ENCODE measurements around the gene MRPL3. TPM values are rescaled to one million over a fixed set of nuclear protein-coding genes. Genes with fewer than 3 reads are reported as not detected.

The MRPL3 gene
- total and polyA plus RNA-seq, 2 donors (not counting 1 experiment from before 2014, with no cell fraction given): 80.1 to 141 TPM

DNA sequence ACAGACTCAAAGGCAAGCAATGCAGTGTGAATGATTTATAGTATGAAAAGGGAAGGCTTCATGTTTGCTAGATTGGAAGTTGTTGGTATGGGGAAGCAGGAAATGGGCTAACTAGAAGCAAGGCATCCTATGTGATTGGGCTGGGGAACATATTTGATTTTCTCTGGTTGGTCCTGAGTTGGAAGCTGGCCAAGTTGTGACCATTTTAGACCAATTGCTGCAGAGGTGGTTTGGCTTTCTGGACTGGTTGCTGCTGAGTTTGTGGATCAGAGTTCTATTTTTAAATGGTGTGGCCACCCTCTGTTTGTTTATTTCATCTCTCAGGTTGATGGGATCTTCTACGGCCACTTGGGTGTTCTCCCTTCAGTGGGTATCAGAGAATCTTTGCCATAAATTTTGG lies 81.5 kb downstream of the MRPL3 start:
- peak in 1 of 2 donors; percentile 7 for DNase-seq (ENCODE audit: low read depth in 2 of 2)

DNA sequence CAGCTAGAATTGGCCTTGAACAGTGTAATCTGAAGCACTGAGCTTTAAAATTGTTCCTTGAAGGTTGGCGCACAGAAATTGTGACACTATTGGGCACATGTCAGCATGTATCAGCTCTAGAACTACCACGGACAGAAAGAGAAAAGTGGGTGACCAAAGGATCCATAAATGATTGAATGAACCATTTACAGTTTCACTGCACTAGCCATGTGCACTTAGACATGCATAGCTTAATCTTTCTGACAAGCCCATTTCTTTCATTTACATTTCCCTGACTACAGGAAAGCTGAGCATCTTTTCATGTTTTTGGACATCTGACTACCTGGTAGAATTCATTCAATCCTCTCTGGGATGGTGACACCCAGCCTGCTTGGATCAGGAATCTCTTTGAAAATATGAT lies 85.0 kb downstream of the MRPL3 start:
- H4K20me1 ChIP-seq (ENCODE audit: control insufficient read depth, extremely low read depth, insufficient read depth, low read length): no peaks in the 10 kb centered on the region

More for the DNA sequence above, 81.5 kb downstream of the MRPL3 start:
- no peaks in the 10 kb centered on the region for H3K4me1 ChIP-seq (ENCODE audit: control insufficient read depth, extremely low read depth, insufficient read depth, low read length)
- no peak overlapping the region for H3K4me2 ChIP-seq (ENCODE audit: extremely low read depth, insufficient read depth, low read length)
- H3K9me3 ChIP-seq (ENCODE audit: control insufficient read depth, insufficient read depth, low read depth, low read length): no peaks in the 10 kb centered on the region
- H3K36me3 ChIP-seq (ENCODE audit: control insufficient read depth, insufficient read depth, low read length): no peaks in the 10 kb centered on the region
- H2AFZ ChIP-seq (ENCODE audit: low read length): no peak overlapping the region
- no peak overlapping the region for H3K9ac ChIP-seq (ENCODE audit: insufficient read depth, low read length)
- TF ChIP-seq, protein P1, sequence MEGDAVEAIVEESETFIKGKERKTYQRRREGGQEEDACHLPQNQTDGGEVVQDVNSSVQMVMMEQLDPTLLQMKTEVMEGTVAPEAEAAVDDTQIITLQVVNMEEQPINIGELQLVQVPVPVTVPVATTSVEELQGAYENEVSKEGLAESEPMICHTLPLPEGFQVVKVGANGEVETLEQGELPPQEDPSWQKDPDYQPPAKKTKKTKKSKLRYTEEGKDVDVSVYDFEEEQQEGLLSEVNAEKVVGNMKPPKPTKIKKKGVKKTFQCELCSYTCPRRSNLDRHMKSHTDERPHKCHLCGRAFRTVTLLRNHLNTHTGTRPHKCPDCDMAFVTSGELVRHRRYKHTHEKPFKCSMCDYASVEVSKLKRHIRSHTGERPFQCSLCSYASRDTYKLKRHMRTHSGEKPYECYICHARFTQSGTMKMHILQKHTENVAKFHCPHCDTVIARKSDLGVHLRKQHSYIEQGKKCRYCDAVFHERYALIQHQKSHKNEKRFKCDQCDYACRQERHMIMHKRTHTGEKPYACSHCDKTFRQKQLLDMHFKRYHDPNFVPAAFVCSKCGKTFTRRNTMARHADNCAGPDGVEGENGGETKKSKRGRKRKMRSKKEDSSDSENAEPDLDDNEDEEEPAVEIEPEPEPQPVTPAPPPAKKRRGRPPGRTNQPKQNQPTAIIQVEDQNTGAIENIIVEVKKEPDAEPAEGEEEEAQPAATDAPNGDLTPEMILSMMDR (conservative IDR thresholded peaks at IDR 0.05 in 1 of 2, IDR thresholded peaks at IDR 0.05 in 1 of 2; ENCODE audit: low read depth in 1 of 2, low read length in 2 of 2): no peak
- TF ChIP-seq EZH2 (IDR thresholded peaks at IDR 0.05; ENCODE audit: low read length, missing control alignments): no peak
- H3K27me3 ChIP-seq (ENCODE audit: control insufficient read depth, insufficient read depth, low read length): no peaks in the 10 kb centered on the region
- no peak overlapping the region for H3K27ac ChIP-seq (ENCODE audit: insufficient read depth, low read length)
- H4K20me1 ChIP-seq (ENCODE audit: control insufficient read depth, extremely low read depth, insufficient read depth, low read length): no peaks in the 10 kb centered on the region
- no peaks in the 10 kb centered on the region for H3K79me2 ChIP-seq (ENCODE audit: control insufficient read depth, insufficient read depth, low read length)
- H3K4me3 ChIP-seq (replicated peaks in 1 of 4; ENCODE audit: control extremely low read depth in 1 of 4, insufficient read depth in 1 of 4, low read depth in 3 of 4, low read length in 4 of 4): no peak overlapping the region

More for the DNA sequence above, 85.0 kb downstream of the MRPL3 start:
- Histone ChIP-seq H3K4me1 (ENCODE audit: control insufficient read depth, extremely low read depth, insufficient read depth, low read length) (no peaks in the 10 kb centered on the region), H3K27me3 (ENCODE audit: control insufficient read depth, insufficient read depth, low read length) (no peaks in the 10 kb centered on the region), H3K9me3 (ENCODE audit: control insufficient read depth, insufficient read depth, low read depth, low read length) (no peaks in the 10 kb centered on the region), H3K79me2 (ENCODE audit: control insufficient read depth, insufficient read depth, low read length) (no peaks in the 10 kb centered on the region), H3K9ac (ENCODE audit: insufficient read depth, low read length) (no peak overlapping the region), H2AFZ (ENCODE audit: low read length) (no peak overlapping the region), H3K4me3 (replicated peaks in 1 of 4; ENCODE audit: control extremely low read depth in 1 of 4, insufficient read depth in 1 of 4, low read depth in 3 of 4, low read length in 4 of 4) (no peak overlapping the region), H3K4me2 (ENCODE audit: extremely low read depth, insufficient read depth, low read length) (no peak overlapping the region), H3K36me3 (ENCODE audit: control insufficient read depth, insufficient read depth, low read length) (no peaks in the 10 kb centered on the region), H3K27ac (ENCODE audit: insufficient read depth, low read length) (no peak overlapping the region)
- DNase-seq (ENCODE audit: low read depth in 2 of 2): no peak
- no peak for TF ChIP-seq EZH2 (IDR thresholded peaks at IDR 0.05; ENCODE audit: low read length, missing control alignments)
- TF ChIP-seq, protein P1 (conservative IDR thresholded peaks at IDR 0.05 in 1 of 2, IDR thresholded peaks at IDR 0.05 in 1 of 2; ENCODE audit: low read depth in 1 of 2, low read length in 2 of 2): no peak

Other genes with a start within 250 kb of the MRPL3 start
- 12.3 and 18.8 TPM in 2 replicates for gene NUDT16, start 121.2 kb downstream of the MRPL3 start, total RNA-seq
- 6.0 and 6.9 TPM in 2 replicates for gene NUDT16, start 121.2 kb downstream of the MRPL3 start, polyA plus RNA-seq

All from fibroblast of lung (primary cell).